GM12878 (cell line): Measurements from ENCODE around the gene ITFG1. TPM values are rescaled to one million over a fixed set of nuclear protein-coding genes. Genes with fewer than 3 reads are reported as not detected.

ENCODE experiments used
- ATAC-seq: fragments of 200-7000 bp; cut with Tn5 transposase; 3 replicates; pipeline ENCODE4 v1.9.1; 2020; ENCODE audit warnings: mild to moderate bottlenecking, moderate library complexity
- BruUV-seq: library from RNA; stranded (reverse); fragments of 400-500 nt; replicated peaks from 2 replicates; lab custom pipeline; 2021; lab: Mats Ljungman, UMichigan
- CTCF ChIA-PET: fragments of 300-600 bp; sonication (Branson Sonifier 250); formaldehyde crosslinking; extraction: SDS; loops from one replicate; lab custom pipeline; 2021; ENCODE audit warnings: inconsistent platforms; lab: Yijun Ruan, JAX
- POLR2A ChIA-PET: fragments of 350-600 bp; formaldehyde crosslinking; extraction: SDS; loops from one replicate; lab custom pipeline; 2021; ENCODE audit warnings: inconsistent platforms; lab: Charles Lee
- RAD21 ChIA-PET: fragments of 300-600 bp; sonication (Branson Sonifier 250); formaldehyde crosslinking; loops from one replicate; lab custom pipeline; 2023; ENCODE audit warnings: antibody characterized with exemption; ENCODE audit not compliant: unreplicated experiment; lab: Charles Lee
- SMC1A ChIA-PET: fragments of 300-600 bp; sonication (Branson Sonifier 250); formaldehyde crosslinking; loops from one replicate; lab custom pipeline; 2023; ENCODE audit not compliant: unreplicated experiment, uncharacterized antibody; lab: Charles Lee
- DNase-seq: peaks from one replicate; pipeline ENCODE4 v3.0.0-alpha.2; 2011; ENCODE audit warnings: low read depth, low spot score
- FAIRE-seq: peaks from 3 replicates; lab custom pipeline; 2011; peaks lifted over from hg19 to GRCh38; lab: Jason Lieb, UNC
- H2AFZ ChIP-seq: 2 replicates; pipeline ENCODE4 v1.6.0; 2011; ENCODE audit warnings: low read depth, low read length, control low read depth; ENCODE audit not compliant: control insufficient read depth
- H3K27ac ChIP-seq: 2 replicates; pipeline ENCODE4 v1.5.1; 2011; ENCODE audit warnings: control low read depth; ENCODE audit not compliant: control insufficient read depth, insufficient read depth
- H3K27me3 ChIP-seq, 2 experiments: replicated peaks in 1 of 2; 2 replicates each; pipeline versions ENCODE4 v1.6.0 to v1.6.1; 2011; ENCODE audit warnings: low read length in 1 of 2; ENCODE audit not compliant: control insufficient read depth in 2 of 2, insufficient read depth in 2 of 2
- H3K36me3 ChIP-seq, 2 experiments: 2 replicates each; pipeline ENCODE4 v1.5.1; 2011; ENCODE audit warnings: low read length in 1 of 2; ENCODE audit not compliant: control insufficient read depth in 2 of 2, insufficient read depth in 2 of 2
- H3K4me1 ChIP-seq: 2 replicates; pipeline ENCODE4 v1.6.1; 2011; ENCODE audit warnings: mild to moderate bottlenecking, low read length, moderate library complexity, mixed read lengths; ENCODE audit not compliant: control insufficient read depth, insufficient read depth
- H3K4me2 ChIP-seq: 2 replicates; pipeline ENCODE4 v1.6.0; 2011; ENCODE audit warnings: control low read depth; ENCODE audit not compliant: control insufficient read depth, insufficient read depth
- H3K4me3 ChIP-seq: fragments of 200-600 bp; sonication (generic); 2 replicates; pipeline ENCODE4 v1.5.1; 2016
- H3K79me2 ChIP-seq: 2 replicates; pipeline ENCODE4 v1.6.0; 2011; ENCODE audit warnings: low read length; ENCODE audit not compliant: control insufficient read depth, insufficient read depth
- H3K9ac ChIP-seq: 2 replicates; pipeline ENCODE4 v1.8.0; 2011; ENCODE audit warnings: low read length, control low read depth, mixed read lengths; ENCODE audit not compliant: control insufficient read depth, insufficient read depth
- H3K9me3 ChIP-seq: replicated peaks from 3 replicates; pipeline ENCODE4 v1.5.1; 2011; ENCODE audit warnings: mild to moderate bottlenecking, low read length; ENCODE audit not compliant: control insufficient read depth, insufficient read depth
- H4K20me1 ChIP-seq: 2 replicates; pipeline ENCODE4 v1.6.0; 2011; ENCODE audit not compliant: control insufficient read depth, insufficient read depth
- CBX3 ChIP-seq: fragments of 200-600 bp; sonication (generic); IDR thresholded peaks from 2 replicates; pipeline ENCODE4 v1.6.1; 2016; ENCODE audit warnings: low read depth, borderline replicate concordance
- CHD2 ChIP-seq: IDR thresholded peaks from 2 replicates; pipeline ENCODE4 v1.6.1; 2011; ENCODE audit warnings: low read depth, low read length, improper control_type of control experiment, borderline replicate concordance
- HSF1 ChIP-seq: fragments of 150-350 bp; IDR thresholded peaks from 2 replicates; pipeline ENCODE4 v1.6.1; 2014; ENCODE audit warnings: mild to moderate bottlenecking, low read depth, low read length
- KDM1A ChIP-seq: fragments of 200-600 bp; sonication (generic); IDR thresholded peaks from 2 replicates; pipeline ENCODE4 v1.6.1; 2016; ENCODE audit warnings: borderline replicate concordance
- LARP7 ChIP-seq: fragments of 450-650 bp; IDR thresholded peaks from 2 replicates; pipeline ENCODE4 v1.6.1; 2017; ENCODE audit warnings: mild to moderate bottlenecking
- MTA3 ChIP-seq: IDR thresholded peaks from 2 replicates; pipeline ENCODE4 v1.6.1; 2012; ENCODE audit warnings: low read length, inconsistent platforms, borderline replicate concordance
- MYB ChIP-seq: fragments of 150-350 bp; IDR thresholded peaks from 2 replicates; pipeline ENCODE4 v1.6.1; 2014; ENCODE audit warnings: mild to moderate bottlenecking, low read depth, low read length, borderline replicate concordance
- NFIC ChIP-seq: IDR thresholded peaks from 2 replicates; pipeline ENCODE4 v1.6.1; 2012; ENCODE audit warnings: low read depth, mild to moderate bottlenecking, inconsistent platforms, low read length, moderate library complexity
- NFYA ChIP-seq: IDR thresholded peaks from 2 replicates; pipeline ENCODE4 v1.6.1; 2011; ENCODE audit warnings: low read depth, mild to moderate bottlenecking, low read length, improper control_type of control experiment, borderline replicate concordance
- NFYB ChIP-seq: IDR thresholded peaks from 2 replicates; pipeline ENCODE4 v1.6.1; 2011; ENCODE audit warnings: low read depth, mild to moderate bottlenecking, low read length, improper control_type of control experiment, moderate library complexity; ENCODE audit not compliant: insufficient read depth
- POLR2A ChIP-seq: IDR thresholded peaks from 2 replicates; pipeline ENCODE4 v1.6.1; 2011; ENCODE audit warnings: low read depth, mild to moderate bottlenecking, low read length
- SKIL ChIP-seq: fragments of 450-650 bp; IDR thresholded peaks from 2 replicates; pipeline ENCODE4 v1.6.1; 2017; ENCODE audit warnings: mild to moderate bottlenecking, low read depth, inconsistent platforms; ENCODE audit not compliant: poor library complexity, severe bottlenecking
- SMC3 ChIP-seq: IDR thresholded peaks from 2 replicates; pipeline ENCODE4 v1.6.1; 2011; ENCODE audit warnings: low read length, improper control_type of control experiment, borderline replicate concordance
- SREBF2 ChIP-seq: IDR thresholded peaks from 2 replicates; pipeline ENCODE4 v1.6.1; 2012; ENCODE audit warnings: mild to moderate bottlenecking, low read length
- WRNIP1 ChIP-seq: IDR thresholded peaks from 2 replicates; pipeline ENCODE4 v1.6.1; 2011; ENCODE audit warnings: low read depth, low read length, improper control_type of control experiment, borderline replicate concordance
- ZNF207 ChIP-seq: fragments of 450-650 bp; IDR thresholded peaks from 2 replicates; pipeline ENCODE4 v1.6.1; 2014; ENCODE audit warnings: antibody characterized with exemption, mild to moderate bottlenecking, borderline replicate concordance
- ZNF274 ChIP-seq: IDR thresholded peaks from one replicate; pipeline ENCODE4 v1.8.0; 2011; ENCODE audit not compliant: insufficient read length, insufficient read depth
- ZNF592 ChIP-seq: fragments of 450-650 bp; IDR thresholded peaks from 2 replicates; pipeline ENCODE4 v1.6.1; 2017; ENCODE audit warnings: mild to moderate bottlenecking, moderate library complexity
- WGBS: methylation state at CpG from one replicate; pipeline ENCODE4 v1.1.6; 2016; ENCODE audit warnings: low lambda C conversion rate; ENCODE audit not compliant: insufficient replicate concordance, insufficient coverage; ENCODE audit errors: missing lambda C conversion rate; 5-methylcytosine and 5-hydroxymethylcytosine counted together
- in situ Hi-C: fragments of 300-500 bp; cut with MboI; formaldehyde crosslinking; loops from 9 replicates; pipeline ENCODE4 v1.14.3; 2018; ENCODE audit warnings: mixed read lengths
- intact Hi-C: fragments of 100-400 bp; cut with micrococcal nuclease; formaldehyde crosslinking; loops from one replicate; pipeline ENCODE4 v1.14.2; 2022; ENCODE audit not compliant: unreplicated experiment
- polyA plus RNA-seq, 11 experiments: library from polyadenylated mRNA; depleted of rRNA in 4 of 11; unstranded in 6 of 11; stranded (reverse) in 5 of 11; fragments of >200 nt; fragmentation: Nextera tagmentation in 4 of 11; fragmentation: Illumina TruSeq in 1 of 11; extraction: Ambion mirVana in 4 of 11; extraction: Trizol in 1 of 11; gene quantifications; 1 replicate in 1 of 11; 2 replicates in 10 of 11; pipeline versions ENCODE4 v1.2.1 to v1.2.3, GENCODE V29; 2011 to 2016; ENCODE audit warnings: inconsistent platforms in 2 of 11, missing spikeins in 2 of 11, low read depth in 1 of 11
- total RNA-seq, 4 experiments: library from RNA; depleted of rRNA in 3 of 4; stranded (reverse); fragments of >200 nt in 3 of 4; fragmentation: Illumina TruSeq in 1 of 4; extraction: Trizol in 1 of 4; gene quantifications; 2 replicates each; pipeline versions ENCODE4 v1.2.1 to v1.2.3, GENCODE V29; 2013 to 2021

Gene ITFG1
- total and polyA plus RNA-seq, 10 of the 15 experiments (the other 5 are each of a cell fraction or from before 2014, with no cell fraction given) = 9.3 to 56.3 (median 28.6) TPM

GRCh38 chr16:47374629-47375028 is 86.2 kb downstream of the ITFG1 start:
- no peak overlapping the region for H3K9ac ChIP-seq
- H2AFZ ChIP-seq = no peak overlapping the region
- no peak overlapping the region for H3K4me3 ChIP-seq
- no peaks in the 10 kb centered on the region for H3K4me1 ChIP-seq
- POLR2A ChIA-PET = no interaction called here
- no peak for DNase-seq
- 99% methylated on average over 3 of the region's 3 CpGs for WGBS
- H4K20me1 ChIP-seq = no peaks in the 10 kb centered on the region
- RAD21 ChIA-PET = no interaction called here
- in situ Hi-C loops = no loop called here
- CTCF ChIA-PET = no interaction called here
- TF ChIP-seq CHD2 = no peak
- TF ChIP-seq SREBF2 = no peak
- TF ChIP-seq ZNF207 = no peak
- no peak for TF ChIP-seq MYB
- TF ChIP-seq NFYB = no peak
- TF ChIP-seq WRNIP1 = no peak
- no peak for TF ChIP-seq POLR2A
- no peak for TF ChIP-seq ZNF274
- no peak for TF ChIP-seq NFIC
- no peak for TF ChIP-seq SKIL
- no peak for TF ChIP-seq ZNF592
- no peak for TF ChIP-seq KDM1A
- TF ChIP-seq LARP7 = no peak
- no peak for TF ChIP-seq HSF1
- TF ChIP-seq CBX3 = no peak
- TF ChIP-seq NFYA = no peak
- no peak for TF ChIP-seq SMC3
- TF ChIP-seq MTA3 = no peak
- TF ChIP-seq, all 136 proteins: peak for 0
- intact Hi-C loops = no loop called here
- no peak overlapping the region for H3K27ac ChIP-seq
- peaks cover 2% of the 10 kb centered on the region; the same call in 2 of the 3 replicates for H3K9me3 ChIP-seq
- ATAC-seq = no peak
- H3K79me2 ChIP-seq = no peaks in the 10 kb centered on the region
- H3K27me3 ChIP-seq = no peaks in the 10 kb centered on the region
- FAIRE-seq = no peak
- no peak overlapping the region for H3K4me2 ChIP-seq
- H3K36me3 ChIP-seq = peaks cover 0 to 6% of the 10 kb centered on the region in 2 experiments; a peak in 2 of 4 replicates
- BruUV-seq = no TSS peak
- SMC1A ChIA-PET = interaction anchor here (0.7 kb wide), 1 partner anchor 174 kb away, joined by 3 read pairs; no protein-coding TSS in a partner anchor
